Activated naive CD4-positive, alpha-beta T cell treated with anti-CD3 and anti-CD28 coated beads for 36 hours (primary cell): ENCODE data around the gene HAP1. TPM values are rescaled to one million over a fixed set of nuclear protein-coding genes. Genes with fewer than 3 reads are reported as not detected.
A peak's percentile ranks its signal among the peaks of the same experiment; 100 is the strongest.
"Not testable (repeated sequence)": the region's sequence is repeated elsewhere in the genome, so short reads cannot be mapped to it uniquely, and the experiment has no call there.

Experiments
- CTCF ChIA-PET: fragments of 350-600 bp; sonication (Branson Sonifier 250); formaldehyde crosslinking; loops from one replicate; lab custom pipeline; 2021; ENCODE audit warnings: antibody characterized with exemption; lab: Charles Lee
- DNase-seq: peaks from one replicate; pipeline ENCODE4 v3.0.0-alpha.2; 2020
- H3K27ac Mint-ChIP-seq: one replicate; pipeline ENCODE4 v1.8.0; 2021; ENCODE audit warnings: mild to moderate bottlenecking, mixed read lengths
- H3K27me3 Mint-ChIP-seq: one replicate; pipeline ENCODE4 v1.8.0; 2021; ENCODE audit warnings: low read depth, mixed read lengths
- H3K36me3 Mint-ChIP-seq: one replicate; pipeline ENCODE4 v1.8.0; 2021; ENCODE audit warnings: low read depth, mixed read lengths
- H3K4me1 Mint-ChIP-seq: one replicate; pipeline ENCODE4 v1.8.0; 2021; ENCODE audit warnings: low read depth, mixed read lengths
- H3K4me3 Mint-ChIP-seq: one replicate; pipeline ENCODE4 v1.8.0; 2021; ENCODE audit warnings: mild to moderate bottlenecking, moderate library complexity, mixed read lengths
- H3K9me3 Mint-ChIP-seq: one replicate; pipeline ENCODE4 v1.8.0; 2021; ENCODE audit warnings: mixed read lengths
- intact Hi-C: fragments of 100-400 bp; cut with micrococcal nuclease; formaldehyde crosslinking; loops from one replicate; pipeline ENCODE4 v1.15.1; 2023
- total RNA-seq, 2 experiments: library from RNA; stranded (reverse); gene quantifications; one replicate each; pipeline ENCODE4 v1.2.3, GENCODE V29; 2021

HAP1 gene
- total RNA-seq, 2 experiments from 2014 or later = not detected

GRCh38 chr17:41718287-41718645 lies 16.2 kb downstream of the HAP1 start:
- intact Hi-C loops = no loop called here
- Mint-ChIP-seq H3K27ac (no peak overlapping the region), H3K36me3 (no peaks in the 10 kb centered on the region), H3K27me3 (no peaks in the 10 kb centered on the region), H3K4me1 (peaks cover 6% of the 10 kb centered on the region), H3K4me3 (no peak overlapping the region), H3K9me3 (no peaks in the 10 kb centered on the region)
- no peak for DNase-seq
- CTCF ChIA-PET = interaction anchor here (1.0 kb wide), 1 partner anchor 83 kb away, joined by 3 read pairs; no protein-coding TSS in a partner anchor

GRCh38 chr17:41717408-41718286 lies 16.8 kb downstream of the HAP1 start:
- no peak overlapping the region for H3K27ac Mint-ChIP-seq
- CTCF ChIA-PET = no interaction called here
- H3K4me1 Mint-ChIP-seq = peaks cover 6% of the 10 kb centered on the region
- no peaks in the 10 kb centered on the region for H3K36me3 Mint-ChIP-seq
- peak; percentile 58 for DNase-seq
- intact Hi-C loops = no loop called here
- H3K4me3 Mint-ChIP-seq = no peak overlapping the region
- no peaks in the 10 kb centered on the region for H3K9me3 Mint-ChIP-seq
- H3K27me3 Mint-ChIP-seq = no peaks in the 10 kb centered on the region

DNA sequence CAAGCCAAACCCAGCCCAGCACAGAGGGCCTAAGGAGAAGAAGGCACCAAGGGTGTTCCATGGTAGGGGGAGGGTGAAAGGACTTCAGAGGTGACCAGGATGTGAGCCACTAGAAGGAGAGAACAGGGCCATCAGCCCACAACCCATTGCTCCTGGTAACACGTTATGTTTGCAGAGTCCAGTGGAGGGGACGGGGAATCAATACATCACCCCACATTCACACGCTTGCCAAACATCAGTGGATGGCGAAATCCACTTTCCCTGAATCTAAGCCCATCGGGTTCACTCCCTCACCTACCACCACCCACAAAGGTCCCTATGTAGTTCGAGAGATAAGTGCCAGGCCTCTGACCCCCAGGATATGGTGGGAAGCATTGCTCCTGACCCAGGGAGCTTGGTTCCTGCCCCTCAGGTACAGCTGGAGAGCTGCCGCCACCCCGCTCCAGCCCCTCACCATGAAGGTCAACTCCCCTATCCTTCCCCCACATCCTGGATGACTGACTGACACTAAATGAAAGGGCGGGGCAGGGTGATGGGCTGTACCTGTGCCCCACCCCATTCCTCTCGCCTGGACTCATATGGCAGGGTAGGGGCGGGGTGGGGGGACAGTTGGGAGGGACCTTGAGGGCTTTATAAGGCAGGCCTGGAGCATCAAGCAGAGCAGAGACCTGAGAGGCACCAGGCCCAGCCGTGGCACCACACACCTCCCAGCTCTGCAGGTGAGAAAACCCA lies 22.6 kb downstream of the HAP1 start, which contains the start of gene GAST:
GAST (plus strand) TSS at position 663 of the 732 bp plus-strand sequence. CDS start 3,106 bp downstream, outside the sequence.
- H3K27ac Mint-ChIP-seq = no peak within 1 kb of the TSS
- H3K4me1 Mint-ChIP-seq = peaks cover 4% of the 10 kb centered on the region
- no peak for DNase-seq
- H3K4me3 Mint-ChIP-seq = no peak within 1 kb of the TSS
- H3K36me3 Mint-ChIP-seq = no peaks in the 10 kb centered on the region
- CTCF ChIA-PET = interaction anchor here (0.6 to 3.2 kb wide), 4 partner anchors 16 to 1145 kb away, joined by 3 to 15 read pairs (median 6); no protein-coding TSS in a partner anchor
- intact Hi-C loops = no loop called here
- H3K27me3 Mint-ChIP-seq = no peaks in the 10 kb centered on the region
- H3K9me3 Mint-ChIP-seq = no peaks in the 10 kb centered on the region

DNA sequence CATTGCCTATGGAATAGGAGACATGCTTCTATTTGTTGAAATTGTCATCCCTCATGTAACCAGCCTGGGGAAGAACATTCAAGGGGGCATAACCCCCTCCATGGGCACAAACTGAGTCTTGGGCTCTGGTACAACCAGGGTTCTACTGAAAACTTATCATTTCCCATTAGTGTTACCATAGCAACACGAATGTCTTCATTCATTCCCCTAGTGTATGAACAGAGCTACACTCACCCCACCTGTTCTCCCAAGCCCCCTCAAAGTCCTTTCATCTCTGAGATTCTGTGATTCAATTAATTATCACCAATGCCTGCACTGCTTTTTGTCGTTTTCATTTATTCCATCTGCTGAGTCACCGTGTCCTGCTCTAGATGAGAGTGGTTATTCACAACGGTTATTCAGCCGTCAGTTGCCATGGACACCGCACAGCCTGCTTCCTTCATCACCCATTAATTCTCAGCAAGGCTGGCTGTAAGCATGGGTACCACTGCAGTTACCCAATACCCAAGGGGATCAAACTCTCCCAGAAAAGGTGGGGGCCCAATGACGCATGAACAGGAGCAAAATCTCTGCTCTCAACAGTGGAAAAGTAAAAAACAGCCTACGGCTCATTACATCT lies 23.9 kb downstream of the HAP1 start:
- Mint-ChIP-seq H3K27me3 (no peaks in the 10 kb centered on the region), H3K36me3 (no peaks in the 10 kb centered on the region), H3K4me3 (no peak overlapping the region), H3K9me3 (no peaks in the 10 kb centered on the region), H3K27ac (no peak overlapping the region), H3K4me1 (peaks cover 4% of the 10 kb centered on the region)
- intact Hi-C loops = no loop called here
- CTCF ChIA-PET = interaction anchor here (3.2 kb wide), 1 partner anchor 15 kb away, joined by 15 read pairs; no protein-coding TSS in a partner anchor
- DNase-seq = peak; percentile 65

DNA sequence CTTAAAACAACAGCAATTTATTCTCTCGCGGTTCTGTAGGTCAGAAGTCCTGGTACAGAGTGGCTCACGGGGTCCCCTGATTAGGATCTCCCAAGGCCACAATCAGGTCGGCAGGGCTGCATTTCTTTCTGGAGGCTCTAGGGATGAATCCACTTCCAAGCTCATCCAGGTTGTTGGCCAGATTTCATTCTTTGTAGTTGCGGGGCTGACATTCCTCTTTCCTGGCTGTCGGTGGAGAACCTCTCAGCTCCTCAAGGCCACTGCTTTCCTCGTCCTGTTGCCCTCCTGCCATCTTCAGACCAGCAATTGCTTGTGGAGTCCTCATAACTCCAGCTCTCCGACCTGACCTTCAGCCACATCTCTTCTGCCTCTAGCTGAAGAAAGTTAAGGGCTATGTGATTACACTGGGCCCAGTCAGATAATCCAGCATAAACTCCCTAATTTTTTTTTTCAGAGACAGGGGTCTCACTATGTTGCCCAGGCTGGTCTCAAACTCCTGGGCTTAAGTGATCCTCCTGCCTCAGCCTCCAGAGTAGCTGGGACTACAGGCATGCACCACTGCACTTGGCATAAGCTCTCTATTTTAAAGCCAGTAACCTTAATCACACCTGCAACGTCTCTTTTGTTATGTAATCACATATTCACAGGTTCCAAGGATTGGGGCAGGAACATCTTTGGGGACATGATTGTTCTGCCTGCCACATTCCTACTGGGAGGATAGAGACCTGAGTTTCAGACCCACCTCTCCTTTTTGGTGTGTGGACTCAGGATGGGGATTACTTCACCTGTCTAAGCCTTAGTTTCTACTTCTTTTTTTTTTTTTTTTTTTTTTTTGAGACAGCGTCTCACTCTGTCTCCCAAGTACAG lies 26.4 kb downstream of the HAP1 start:
- Mint-ChIP-seq H3K4me3 (no peak overlapping the region), H3K27me3 (no peaks in the 10 kb centered on the region), H3K36me3 (no peaks in the 10 kb centered on the region), H3K4me1 (peaks cover 4% of the 10 kb centered on the region), H3K9me3 (no peaks in the 10 kb centered on the region), H3K27ac (no peak overlapping the region)
- intact Hi-C loops = no loop called here
- no peak for DNase-seq
- CTCF ChIA-PET = interaction anchor here (0.5 to 2.4 kb wide), 5 partner anchors 12 to 38 kb away, joined by 3 to 14 read pairs (median 5); no protein-coding TSS in a partner anchor

- no peaks in the 10 kb centered on the region for H3K9me3 Mint-ChIP-seq
- no peaks in the 10 kb centered on the region for H3K4me1 Mint-ChIP-seq
- no peak overlapping the region for H3K27ac Mint-ChIP-seq
- CTCF ChIA-PET = interaction anchor here (0.6 to 1.4 kb wide), 2 partner anchors 32 to 81 kb away, joined by 3 to 5 read pairs; partner anchors contain the start of gene JUP
- no peak for DNase-seq
- H3K36me3 Mint-ChIP-seq = no peaks in the 10 kb centered on the region
- intact Hi-C loops = no loop called here
- no peaks in the 10 kb centered on the region for H3K27me3 Mint-ChIP-seq
- no peak overlapping the region for H3K4me3 Mint-ChIP-seq
Observed at GRCh38 chr17:41705271-41705991, 29.0 kb downstream of the HAP1 start.

DNA sequence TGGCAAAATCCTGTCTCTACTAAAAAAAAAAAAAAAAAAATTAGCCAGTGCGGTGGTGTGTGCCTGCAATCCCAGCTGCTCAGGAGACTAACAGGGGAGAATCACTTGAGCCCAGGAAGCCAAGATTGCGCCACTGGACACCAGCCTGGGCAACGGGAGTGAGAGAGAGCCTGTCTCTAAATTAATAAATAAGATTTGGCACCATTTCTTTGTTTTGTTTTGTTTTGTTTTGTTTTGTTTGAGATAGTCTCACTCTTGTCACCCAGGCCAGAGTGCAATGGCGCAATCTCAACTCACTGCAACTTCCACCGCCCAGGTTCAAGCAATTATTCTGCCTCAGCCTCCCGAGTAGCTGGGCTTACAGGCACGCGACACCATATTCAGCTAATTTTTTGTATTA lies 31.7 kb downstream of the HAP1 start:
- Mint-ChIP-seq H3K27me3 (no peaks in the 10 kb centered on the region), H3K4me3 (no peak overlapping the region), H3K36me3 (no peaks in the 10 kb centered on the region), H3K27ac (no peak overlapping the region), H3K4me1 (no peaks in the 10 kb centered on the region), H3K9me3 (no peaks in the 10 kb centered on the region)
- intact Hi-C loops = no loop called here
- DNase-seq = no peak
- CTCF ChIA-PET = no interaction called here

DNA sequence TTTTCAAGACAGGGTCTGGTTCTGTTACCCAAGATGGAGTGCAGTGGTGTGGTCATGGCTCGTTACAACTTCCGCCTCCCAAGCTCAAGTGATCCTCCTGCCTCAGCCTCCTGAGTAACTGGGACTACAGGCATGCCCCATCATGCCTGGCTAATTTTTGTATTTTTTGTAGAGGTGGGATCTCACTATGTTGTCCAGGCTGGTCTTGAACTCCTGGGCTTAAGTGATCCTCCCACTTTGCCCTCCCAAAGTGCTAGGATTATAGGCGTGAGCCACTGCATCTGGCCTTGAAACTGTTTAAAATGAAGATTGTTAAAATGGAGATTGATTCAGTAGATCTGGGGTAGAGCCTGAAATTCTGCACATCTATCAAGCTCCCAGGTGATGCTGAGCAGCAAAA lies 33.6 kb downstream of the HAP1 start:
- H3K4me3 Mint-ChIP-seq, H3K27ac Mint-ChIP-seq, H3K27me3 Mint-ChIP-seq, H3K4me1 Mint-ChIP-seq, DNase-seq, intact Hi-C loops, H3K36me3 Mint-ChIP-seq, H3K9me3 Mint-ChIP-seq: not testable (repeated sequence)
- CTCF ChIA-PET = interaction anchor here (0.6 to 1.2 kb wide), 3 partner anchors 11 to 747 kb away, joined by 3 to 5 read pairs (median 3); no protein-coding TSS in a partner anchor

DNA sequence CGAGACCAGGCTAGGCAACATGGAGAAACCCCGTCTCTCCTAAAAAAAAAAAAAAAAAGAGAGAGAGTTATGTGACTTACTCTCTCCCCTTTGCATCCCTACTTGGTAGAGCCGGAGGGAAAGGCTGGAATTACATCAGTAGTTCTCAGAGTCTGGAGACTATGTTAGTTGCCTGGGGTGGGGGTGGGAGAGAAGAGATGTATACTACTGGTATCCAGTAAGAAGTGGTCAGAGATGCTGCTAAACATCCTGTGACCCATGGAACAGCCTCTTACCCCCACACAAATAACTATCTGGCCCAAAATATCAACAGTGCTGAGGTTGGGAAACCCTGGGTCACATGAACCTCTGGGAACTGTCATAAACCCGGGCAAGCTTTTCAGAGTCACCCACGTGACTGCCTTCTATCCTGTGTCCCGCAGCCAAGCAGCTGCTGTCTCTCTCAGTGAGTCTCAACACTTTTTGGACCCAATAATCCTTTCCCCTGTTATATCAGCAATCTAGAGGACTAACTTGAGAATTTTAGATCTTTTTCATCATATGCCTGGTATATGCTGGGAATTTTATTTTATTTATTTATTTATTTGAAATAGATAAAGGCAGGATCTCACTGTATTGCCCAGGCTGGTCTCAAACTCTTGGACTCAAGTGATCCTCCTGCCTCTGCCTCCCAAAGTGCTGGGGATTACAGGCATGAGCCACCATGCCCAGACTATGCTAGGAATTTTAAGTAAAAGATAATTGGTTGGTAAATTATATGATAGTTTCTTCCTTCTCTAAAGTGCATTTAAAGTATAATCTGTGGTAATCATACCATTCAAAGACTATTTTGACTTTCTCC lies 37.1 kb downstream of the HAP1 start:
- intact Hi-C loops = no loop called here
- Mint-ChIP-seq H3K27me3 (no peaks in the 10 kb centered on the region), H3K4me1 (peaks cover 9% of the 10 kb centered on the region), H3K36me3 (peaks cover 7% of the 10 kb centered on the region), H3K27ac (no peak overlapping the region), H3K9me3 (no peaks in the 10 kb centered on the region), H3K4me3 (no peak overlapping the region)
- CTCF ChIA-PET = interaction anchor here (1.0 kb wide), 1 partner anchor 49 kb away, joined by 3 read pairs; no protein-coding TSS in a partner anchor
- DNase-seq = no peak

- Mint-ChIP-seq H3K4me1 (peaks cover 16% of the 10 kb centered on the region), H3K9me3 (no peaks in the 10 kb centered on the region), H3K27me3 (no peaks in the 10 kb centered on the region), H3K27ac (peak overlapping the region; percentile 63), H3K36me3 (peaks cover 16% of the 10 kb centered on the region), H3K4me3 (no peak overlapping the region)
- CTCF ChIA-PET = interaction anchor here (0.6 to 3.6 kb wide), 25 partner anchors 10 to 877 kb away, joined by 3 to 42 read pairs (median 4); partner anchors contain the start of genes ACLY and GAST
- peak; percentile 90 for DNase-seq
- intact Hi-C loops = loop anchor here (1.0 kb wide), 1 partner anchor 17 kb away; no protein-coding TSS in a partner anchor
Observed at GRCh38 chr17:41695954-41696757, 38.3 kb downstream of the HAP1 start.
